Keratinocyte (primary cell): ENCODE data around the gene MT3. TPM values are rescaled to one million over a fixed set of nuclear protein-coding genes. Genes with fewer than 3 reads are reported as not detected.
A peak's percentile ranks its signal among the peaks of the same experiment; 100 is the strongest.

Experiments
- DNase-seq: peaks from one replicate; pipeline ENCODE4 v3.0.0-alpha.2; 2011; ENCODE audit warnings: low read depth, missing footprints, low spot score
- FAIRE-seq: peaks from 2 replicates; lab custom pipeline; 2011; peaks lifted over from hg19 to GRCh38; lab: Jason Lieb, UNC
- H2AFZ ChIP-seq: 2 replicates; pipeline ENCODE4 v1.6.0; 2012; ENCODE audit warnings: low read length, control low read depth, inconsistent platforms; ENCODE audit not compliant: control insufficient read depth
- H3K27ac ChIP-seq: 2 replicates; pipeline ENCODE4 v1.5.1; 2011; ENCODE audit warnings: low read length; ENCODE audit not compliant: control insufficient read depth, insufficient read depth
- H3K27me3 ChIP-seq: 3 replicates; pipeline ENCODE4 v1.6.0; 2011; ENCODE audit warnings: low read length; ENCODE audit not compliant: control insufficient read depth, insufficient read depth; ENCODE audit errors: extremely low read depth
- H3K36me3 ChIP-seq, 2 experiments: 2 replicates in 1 of 2; 3 replicates in 1 of 2; pipeline ENCODE4 v1.5.1; 2011; ENCODE audit warnings: low read length in 2 of 2, mild to moderate bottlenecking in 1 of 2; ENCODE audit not compliant: control insufficient read depth in 2 of 2, insufficient read depth in 2 of 2; ENCODE audit errors: extremely low read depth in 1 of 2
- H3K4me1 ChIP-seq: 3 replicates; pipeline ENCODE4 v1.5.1; 2011; ENCODE audit warnings: low read length; ENCODE audit not compliant: control insufficient read depth, insufficient read depth; ENCODE audit errors: extremely low read depth
- H3K4me2 ChIP-seq: 3 replicates; pipeline ENCODE4 v1.6.0; 2011; ENCODE audit warnings: low read depth, low read length; ENCODE audit not compliant: control insufficient read depth, insufficient read depth; ENCODE audit errors: extremely low read depth
- H3K4me3 ChIP-seq, 3 experiments: fragments of 200-600 bp in 1 of 3; sonication (generic) in 1 of 3; 2 replicates in 2 of 3; 3 replicates in 1 of 3; pipeline ENCODE4 v1.5.1; 2011 to 2016; ENCODE audit warnings: low read length in 3 of 3, mild to moderate bottlenecking in 3 of 3, control low read depth in 2 of 3, inconsistent platforms in 1 of 3, low read depth in 1 of 3, mixed read lengths in 1 of 3, mixed run types in 1 of 3, moderate library complexity in 1 of 3; ENCODE audit not compliant: control insufficient read depth in 2 of 3, insufficient read depth in 2 of 3; ENCODE audit errors: extremely low read depth in 1 of 3
- H3K79me2 ChIP-seq: 2 replicates; pipeline ENCODE4 v1.6.0; 2012; ENCODE audit warnings: low read length; ENCODE audit not compliant: control insufficient read depth, insufficient read depth
- H3K9ac ChIP-seq: 3 replicates; pipeline ENCODE4 v1.6.0; 2011; ENCODE audit warnings: low read length; ENCODE audit not compliant: control insufficient read depth, insufficient read depth; ENCODE audit errors: extremely low read depth
- H3K9me1 ChIP-seq: 3 replicates; pipeline ENCODE4 v1.6.0; 2011; ENCODE audit warnings: low read length; ENCODE audit not compliant: control insufficient read depth, insufficient read depth; ENCODE audit errors: extremely low read depth
- H3K9me3 ChIP-seq: 2 replicates; pipeline ENCODE4 v1.5.1; 2012; ENCODE audit warnings: low read depth, low read length; ENCODE audit not compliant: control insufficient read depth
- H4K20me1 ChIP-seq: 3 replicates; pipeline ENCODE4 v1.6.0; 2011; ENCODE audit warnings: low read length; ENCODE audit not compliant: control insufficient read depth, insufficient read depth; ENCODE audit errors: extremely low read depth
- CTCF ChIP-seq, 3 experiments: IDR thresholded peaks in 1 of 3; conservative IDR thresholded peaks in 1 of 3; optimal IDR thresholded peaks in 1 of 3; 2 replicates in 2 of 3; 3 replicates in 1 of 3; pipeline versions ENCODE3 to v1.5.1; 2011; ENCODE audit warnings: low read length in 3 of 3, mild to moderate bottlenecking in 3 of 3, moderate library complexity in 2 of 3, control low read depth in 1 of 3, inconsistent platforms in 1 of 3; ENCODE audit not compliant: insufficient read depth in 2 of 3; ENCODE audit errors: extremely low read depth in 1 of 3
- EZH2 ChIP-seq: IDR thresholded peaks from one replicate; pipeline ENCODE4 v1.6.1; 2012; ENCODE audit warnings: inconsistent platforms, mild to moderate bottlenecking, low read length, moderate library complexity
- dilution Hi-C: fragments of 300-500 bp; cut with MboI; formaldehyde crosslinking; loops from one replicate; pipeline ENCODE4 v1.7.0; 2020; ENCODE audit warnings: low sequenced_read_pairs; ENCODE audit not compliant: extremely low pct_ligation_motif_present
- polyA plus RNA-seq, 5 experiments: library from polyadenylated mRNA; depleted of rRNA in 3 of 5; stranded (reverse) in 3 of 5; stranded (forward) in 1 of 5; unstranded in 1 of 5; fragments of >200 nt; gene quantifications; 1 replicate in 1 of 5; 2 replicates in 3 of 5; 3 replicates in 1 of 5; pipeline versions ENCODE4 v1.2.1 to v1.2.3, GENCODE V29; 2011 to 2012; ENCODE audit warnings: missing spikeins in 2 of 5, low read depth in 1 of 5, low replicate concordance in 1 of 5

Gene MT3
- polyA plus RNA-seq, 1 donor (not counting 4 experiments of a cell fraction or from before 2014, with no cell fraction given) = not detected

- peak overlapping the region; percentile 95 for H3K27ac ChIP-seq
Observed at GRCh38 chr16:56605475-56605874, 16.1 kb downstream of the MT3 start.

GRCh38 chr16:56606071-56606475, 16.7 kb downstream of the MT3 start:
- peak overlapping the region; percentile 81 for H3K4me2 ChIP-seq
- H3K9me3 ChIP-seq = no peaks in the 10 kb centered on the region
- H3K4me3 ChIP-seq = peak overlapping the region in 2 of 3 experiments; percentile 57 to 62
- H3K79me2 ChIP-seq = no peaks in the 10 kb centered on the region
- H3K36me3 ChIP-seq = no peaks in the 10 kb centered on the region
- no peak overlapping the region for H2AFZ ChIP-seq
- no peaks in the 10 kb centered on the region for H3K27me3 ChIP-seq
- H4K20me1 ChIP-seq = no peaks in the 10 kb centered on the region
- TF ChIP-seq CTCF (optimal IDR thresholded peaks at IDR 0.05 in 1 of 3, IDR thresholded peaks at IDR 0.05 in 1 of 3, conservative IDR thresholded peaks at IDR 0.05 in 1 of 3; ENCODE audit: extremely low read depth in 1 of 3, insufficient read depth in 2 of 3, low read length in 3 of 3) (no peak), EZH2 (no peak)
- no peak for DNase-seq
- peak overlapping the region; percentile 79 for H3K9ac ChIP-seq
- dilution Hi-C loops = no loop called here
- H3K27ac ChIP-seq = peak overlapping the region; percentile 95
- peak; percentile 68 for FAIRE-seq
- peaks cover 44% of the 10 kb centered on the region for H3K4me1 ChIP-seq
- H3K9me1 ChIP-seq = no peaks in the 10 kb centered on the region

More at GRCh38 chr16:56605475-56605874, 16.1 kb downstream of the MT3 start:
- Histone ChIP-seq H3K36me3 (no peaks in the 10 kb centered on the region), H2AFZ (no peak overlapping the region), H3K9me3 (no peaks in the 10 kb centered on the region), H3K79me2 (no peaks in the 10 kb centered on the region), H3K9ac (no peak overlapping the region), H3K4me2 (peak overlapping the region; percentile 81), H4K20me1 (no peaks in the 10 kb centered on the region), H3K4me3 (no peak overlapping the region), H3K4me1 (peaks cover 38% of the 10 kb centered on the region), H3K9me1 (no peaks in the 10 kb centered on the region), H3K27me3 (no peaks in the 10 kb centered on the region)
- dilution Hi-C loops = no loop called here
- TF ChIP-seq EZH2 (no peak), CTCF (optimal IDR thresholded peaks at IDR 0.05 in 1 of 3, IDR thresholded peaks at IDR 0.05 in 1 of 3, conservative IDR thresholded peaks at IDR 0.05 in 1 of 3; ENCODE audit: extremely low read depth in 1 of 3, insufficient read depth in 2 of 3, low read length in 3 of 3) (no peak)
- DNase-seq = no peak
- FAIRE-seq = no peak
